ENCODE measurements around the gene GUF1. TPM values are rescaled to one million over a fixed set of nuclear protein-coding genes. Genes with fewer than 3 reads are reported as not detected.

Gene GUF1
- total and polyA plus RNA-seq, 10 of the 15 experiments (the other 5 are each of a cell fraction or from before 2014, with no cell fraction given), result 5.8 to 37.1 (median 24.8) TPM

- no peaks in the 10 kb centered on the region for H3K4me1 ChIP-seq (ENCODE audit: control insufficient read depth, insufficient read depth, low read length)
- in situ Hi-C loops (cut with MboI) (no loop called here), intact Hi-C loops (cut with micrococcal nuclease; ENCODE audit: unreplicated experiment) (no loop called here)
- ATAC-seq, result no peak
- DNase-seq (ENCODE audit: low read depth, low spot score), result no peak
- ChIA-PET RAD21 (ENCODE audit: unreplicated experiment) (interaction anchor here (1.7 kb wide), 1 partner anchor 15 kb away, joined by 3 read pairs; no protein-coding TSS in a partner anchor), POLR2A (interaction anchor here (1.1 to 1.5 kb wide), 3 partner anchors 10 to 23 kb away, joined by 3 read pairs; partner anchors contain the start of gene GUF1), CTCF (interaction anchor here (0.6 to 1.4 kb wide), 3 partner anchors 9 to 107 kb away, joined by 3 to 5 read pairs (median 3); no protein-coding TSS in a partner anchor), SMC1A (ENCODE audit: uncharacterized antibody, unreplicated experiment) (interaction anchor here (1.3 kb wide), 1 partner anchor 16 kb away, joined by 4 read pairs; no protein-coding TSS in a partner anchor)
- TF ChIP-seq IKZF1 (conservative IDR thresholded peaks at IDR 0.05), result no peak
- no peak for TF ChIP-seq NR2F1 (conservative IDR thresholded peaks at IDR 0.05)
- no peak for TF ChIP-seq FOXM1 (IDR thresholded peaks at IDR 0.05; ENCODE audit: low read depth, low read length)
- TF ChIP-seq ASH2L (IDR thresholded peaks at IDR 0.05; ENCODE audit: borderline replicate concordance, low read depth), result no peak
- H4K20me1 ChIP-seq (ENCODE audit: control insufficient read depth, insufficient read depth), result no peaks in the 10 kb centered on the region
- H3K27ac ChIP-seq (ENCODE audit: control insufficient read depth, insufficient read depth), result no peak overlapping the region
- BruUV-seq (replicated peaks), result no TSS peak
- H2AFZ ChIP-seq (ENCODE audit: control insufficient read depth, low read depth, low read length), result no peak overlapping the region
- H3K27me3 ChIP-seq (replicated peaks in 1 of 2; ENCODE audit: control insufficient read depth in 2 of 2, insufficient read depth in 2 of 2, low read length in 1 of 2), result no peaks in the 10 kb centered on the region
- H3K9me3 ChIP-seq (replicated peaks; ENCODE audit: control insufficient read depth, insufficient read depth, low read length), result no peaks in the 10 kb centered on the region
- H3K4me3 ChIP-seq, result no peak overlapping the region
- no peaks in the 10 kb centered on the region for H3K79me2 ChIP-seq (ENCODE audit: control insufficient read depth, insufficient read depth, low read length)
- no peak overlapping the region for H3K4me2 ChIP-seq (ENCODE audit: control insufficient read depth, insufficient read depth)
- no peak overlapping the region for H3K9ac ChIP-seq (ENCODE audit: control insufficient read depth, insufficient read depth, low read length)
- peaks cover 0 to 22% of the 10 kb centered on the region in 2 experiments; a peak in 3 of 4 replicates for H3K36me3 ChIP-seq (ENCODE audit: control insufficient read depth in 2 of 2, insufficient read depth in 2 of 2, low read length in 1 of 2)
- 94% methylated on average over 2 of the region's 2 CpGs for WGBS (ENCODE audit: insufficient coverage, insufficient replicate concordance, low lambda C conversion rate, missing lambda C conversion rate)
- FAIRE-seq, result no peak
Measured at GRCh38 chr4:44701037-44701436, 22.8 kb downstream of the GUF1 start.

- H3K27ac ChIP-seq (ENCODE audit: control insufficient read depth, insufficient read depth), result no peak overlapping the region
- intact Hi-C loops (cut with micrococcal nuclease; ENCODE audit: unreplicated experiment) (no loop called here), in situ Hi-C loops (cut with MboI) (no loop called here)
- no peak overlapping the region for H2AFZ ChIP-seq (ENCODE audit: control insufficient read depth, low read depth, low read length)
- ATAC-seq (no peak), DNase-seq (ENCODE audit: low read depth, low spot score) (no peak), FAIRE-seq (no peak)
- ChIA-PET CTCF (no interaction called here), POLR2A (no interaction called here), SMC1A (ENCODE audit: uncharacterized antibody, unreplicated experiment) (no interaction called here), RAD21 (ENCODE audit: unreplicated experiment) (no interaction called here)
- 71% methylated on average over 4 of the region's 4 CpGs for WGBS (ENCODE audit: insufficient coverage, insufficient replicate concordance, low lambda C conversion rate, missing lambda C conversion rate)
- H3K4me2 ChIP-seq (ENCODE audit: control insufficient read depth, insufficient read depth), result no peak overlapping the region
- BruUV-seq (replicated peaks), result no TSS peak
- no peaks in the 10 kb centered on the region for H3K27me3 ChIP-seq (replicated peaks in 1 of 2; ENCODE audit: control insufficient read depth in 2 of 2, insufficient read depth in 2 of 2, low read length in 1 of 2)
- no peaks in the 10 kb centered on the region for H3K79me2 ChIP-seq (ENCODE audit: control insufficient read depth, insufficient read depth, low read length)
- H3K9ac ChIP-seq (ENCODE audit: control insufficient read depth, insufficient read depth, low read length), result no peak overlapping the region
- TF ChIP-seq TBL1XR1 (IDR thresholded peaks at IDR 0.05; ENCODE audit: low read depth, low read length) (no peak), JUNB (IDR thresholded peaks at IDR 0.05) (0 out of 2 replicates have a peak, but pooled peaks have one; percentile 13), NFIC (IDR thresholded peaks at IDR 0.05; ENCODE audit: low read depth, low read length) (no peak), SRF (IDR thresholded peaks at IDR 0.05; ENCODE audit: low read depth in 2 of 2, low read length in 2 of 2) (no peak), ATF7 (IDR thresholded peaks at IDR 0.05; ENCODE audit: low read depth) (0 out of 2 replicates have a peak, but pooled peaks have one; percentile 30)
- no peaks in the 10 kb centered on the region for H3K4me1 ChIP-seq (ENCODE audit: control insufficient read depth, insufficient read depth, low read length)
- peaks cover 0 to 7% of the 10 kb centered on the region in 2 experiments; a peak in 2 of 4 replicates for H3K36me3 ChIP-seq (ENCODE audit: control insufficient read depth in 2 of 2, insufficient read depth in 2 of 2, low read length in 1 of 2)
- no peaks in the 10 kb centered on the region for H3K9me3 ChIP-seq (replicated peaks; ENCODE audit: control insufficient read depth, insufficient read depth, low read length)
- H3K4me3 ChIP-seq, result no peak overlapping the region
- H4K20me1 ChIP-seq (ENCODE audit: control insufficient read depth, insufficient read depth), result no peaks in the 10 kb centered on the region
Measured at GRCh38 chr4:44704673-44705072, 26.5 kb downstream of the GUF1 start.
